ENCODE results near the gene SSUH2.

The SSUH2 gene

GRCh38 chr3:8673083-8673737, 28.6 kb upstream of the SSUH2 start:
- no peaks in the 10 kb centered on the region for H3K9me3 ChIP-seq (ENCODE audit: insufficient read depth, low read length)
- no peaks in the 10 kb centered on the region for H3F3A ChIP-seq (ENCODE audit: insufficient read depth)
- no peaks in the 10 kb centered on the region for H3K27me3 ChIP-seq (ENCODE audit: low read length)
- no peaks in the 10 kb centered on the region for H3K36me3 ChIP-seq (ENCODE audit: low read length)
- H3K4me3 ChIP-seq (ENCODE audit: insufficient read depth, low read length, poor library complexity, severe bottlenecking) = no peak overlapping the region
- H3K79me2 ChIP-seq (ENCODE audit: insufficient read depth, low read length) = no peaks in the 10 kb centered on the region
- H3K9me2 ChIP-seq (replicated peaks; ENCODE audit: insufficient read depth, low read length) = no peaks in the 10 kb centered on the region
- H3K27ac ChIP-seq (ENCODE audit: low read depth, low read length) = no peak overlapping the region
- TF ChIP-seq EZH2phosphoT487 (conservative IDR thresholded peaks at IDR 0.05; ENCODE audit: low read length) (no peak), CTCF (IDR thresholded peaks at IDR 0.05; ENCODE audit: insufficient read depth, low read length, poor library complexity, severe bottlenecking) (no peak)
- no peak overlapping the region for H3K4me2 ChIP-seq (ENCODE audit: low read depth, low read length, poor library complexity, severe bottlenecking)
- no peak overlapping the region for H3K9ac ChIP-seq (ENCODE audit: low read length)
- no peaks in the 10 kb centered on the region for H4K20me1 ChIP-seq (ENCODE audit: low read depth, low read length)
- no peak overlapping the region for H2AFZ ChIP-seq (ENCODE audit: low read depth, low read length, severe bottlenecking)

GRCh38 chr3:8669019-8669418, 24.4 kb upstream of the SSUH2 start:
- TF ChIP-seq EZH2phosphoT487 (conservative IDR thresholded peaks at IDR 0.05; ENCODE audit: low read length) (no peak), CTCF (IDR thresholded peaks at IDR 0.05; ENCODE audit: insufficient read depth, low read length, poor library complexity, severe bottlenecking) (no peak)
- no peaks in the 10 kb centered on the region for H3K27me3 ChIP-seq (ENCODE audit: low read length)
- no peak overlapping the region for H3K27ac ChIP-seq (ENCODE audit: low read depth, low read length)
- H3K9me3 ChIP-seq (ENCODE audit: insufficient read depth, low read length) = no peaks in the 10 kb centered on the region
- H4K20me1 ChIP-seq (ENCODE audit: low read depth, low read length) = no peaks in the 10 kb centered on the region
- H3K4me2 ChIP-seq (ENCODE audit: low read depth, low read length, poor library complexity, severe bottlenecking) = no peak overlapping the region
- no peak overlapping the region for H3K9ac ChIP-seq (ENCODE audit: low read length)
- no peaks in the 10 kb centered on the region for H3K9me2 ChIP-seq (replicated peaks; ENCODE audit: insufficient read depth, low read length)
- H3K36me3 ChIP-seq (ENCODE audit: low read length) = no peaks in the 10 kb centered on the region
- H2AFZ ChIP-seq (ENCODE audit: low read depth, low read length, severe bottlenecking) = no peak overlapping the region
- H3K79me2 ChIP-seq (ENCODE audit: insufficient read depth, low read length) = no peaks in the 10 kb centered on the region
- peaks cover 10% of the 10 kb centered on the region; the same call in 1 of the 2 replicates for H3F3A ChIP-seq (ENCODE audit: insufficient read depth)
- H3K4me3 ChIP-seq (ENCODE audit: insufficient read depth, low read length, poor library complexity, severe bottlenecking) = no peak overlapping the region

GRCh38 chr3:8668216-8668615, 23.6 kb upstream of the SSUH2 start:
- TF ChIP-seq CTCF (IDR thresholded peaks at IDR 0.05; ENCODE audit: insufficient read depth, low read length, poor library complexity, severe bottlenecking) = no peak
- TF ChIP-seq EZH2phosphoT487 (conservative IDR thresholded peaks at IDR 0.05; ENCODE audit: low read length) = no peak
- no peak overlapping the region for H3K9ac ChIP-seq (ENCODE audit: low read length)
- H2AFZ ChIP-seq (ENCODE audit: low read depth, low read length, severe bottlenecking) = no peak overlapping the region
- H3K9me3 ChIP-seq (ENCODE audit: insufficient read depth, low read length) = no peaks in the 10 kb centered on the region
- H3K79me2 ChIP-seq (ENCODE audit: insufficient read depth, low read length) = no peaks in the 10 kb centered on the region
- no peaks in the 10 kb centered on the region for H4K20me1 ChIP-seq (ENCODE audit: low read depth, low read length)
- no peak overlapping the region for H3K4me3 ChIP-seq (ENCODE audit: insufficient read depth, low read length, poor library complexity, severe bottlenecking)
- no peak overlapping the region for H3K4me2 ChIP-seq (ENCODE audit: low read depth, low read length, poor library complexity, severe bottlenecking)
- H3K9me2 ChIP-seq (replicated peaks; ENCODE audit: insufficient read depth, low read length) = no peaks in the 10 kb centered on the region
- H3K27ac ChIP-seq (ENCODE audit: low read depth, low read length) = no peak overlapping the region
- H3K27me3 ChIP-seq (ENCODE audit: low read length) = no peaks in the 10 kb centered on the region
- H3F3A ChIP-seq (ENCODE audit: insufficient read depth) = peaks cover 10% of the 10 kb centered on the region; the same call in 1 of the 2 replicates
- H3K36me3 ChIP-seq (ENCODE audit: low read length) = no peaks in the 10 kb centered on the region

All from SU-DHL-6 (cell line).